ENCODE data around the gene SYNE4. TPM values are rescaled to one million over a fixed set of nuclear protein-coding genes. Genes with fewer than 3 reads are reported as not detected.
A peak's percentile ranks its signal among the peaks of the same experiment; 100 is the strongest.

The SYNE4 gene
- total RNA-seq, 4 donors from 2014 or later: 1.2 to 9.0 (median 2.9) TPM; not detected in 1

- Histone ChIP-seq H3K4me3 (no peak overlapping the region), H3K36me3 (peaks cover 0 to 6% (median 0%) of the 10 kb centered on the region in 4 donors), H3K27ac (peak overlapping the region in 2 of 4 donors; percentile 39 to 48), H3K27me3 (no peaks in the 10 kb centered on the region), H3K4me1 (peaks cover 0 to 20% (median 6%) of the 10 kb centered on the region in 4 donors), H3K9me3 (no peaks in the 10 kb centered on the region)
- in situ Hi-C loops (cut with MboI; ENCODE audit: low pct_ligation_motif_present in 1 of 4, low pct_unique_long_range_greater_than_20kb in 1 of 4, low sequenced_read_pairs in 3 of 4): no loop called here
- WGBS, 2 donors (ENCODE audit: low coverage in 1 of 2): 73 to 83% methylated on average over 5 to 6 of the region's 6 CpGs
- no peak for DNase-seq
- no peak for TF ChIP-seq POLR2A (IDR thresholded peaks at IDR 0.05)
- TF ChIP-seq, protein P1, sequence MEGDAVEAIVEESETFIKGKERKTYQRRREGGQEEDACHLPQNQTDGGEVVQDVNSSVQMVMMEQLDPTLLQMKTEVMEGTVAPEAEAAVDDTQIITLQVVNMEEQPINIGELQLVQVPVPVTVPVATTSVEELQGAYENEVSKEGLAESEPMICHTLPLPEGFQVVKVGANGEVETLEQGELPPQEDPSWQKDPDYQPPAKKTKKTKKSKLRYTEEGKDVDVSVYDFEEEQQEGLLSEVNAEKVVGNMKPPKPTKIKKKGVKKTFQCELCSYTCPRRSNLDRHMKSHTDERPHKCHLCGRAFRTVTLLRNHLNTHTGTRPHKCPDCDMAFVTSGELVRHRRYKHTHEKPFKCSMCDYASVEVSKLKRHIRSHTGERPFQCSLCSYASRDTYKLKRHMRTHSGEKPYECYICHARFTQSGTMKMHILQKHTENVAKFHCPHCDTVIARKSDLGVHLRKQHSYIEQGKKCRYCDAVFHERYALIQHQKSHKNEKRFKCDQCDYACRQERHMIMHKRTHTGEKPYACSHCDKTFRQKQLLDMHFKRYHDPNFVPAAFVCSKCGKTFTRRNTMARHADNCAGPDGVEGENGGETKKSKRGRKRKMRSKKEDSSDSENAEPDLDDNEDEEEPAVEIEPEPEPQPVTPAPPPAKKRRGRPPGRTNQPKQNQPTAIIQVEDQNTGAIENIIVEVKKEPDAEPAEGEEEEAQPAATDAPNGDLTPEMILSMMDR (IDR thresholded peaks at IDR 0.05): no peak
- no peak for TF ChIP-seq EP300 (IDR thresholded peaks at IDR 0.05; ENCODE audit: low read depth)
- TF ChIP-seq POLR2AphosphoS5 (IDR thresholded peaks at IDR 0.05): no peak
- intact Hi-C loops (cut with DNase I; ENCODE audit: low total_unique reads): no loop called here
Observed at GRCh38 chr19:36040495-36040894, 31.9 kb upstream of the SYNE4 start.

DNA sequence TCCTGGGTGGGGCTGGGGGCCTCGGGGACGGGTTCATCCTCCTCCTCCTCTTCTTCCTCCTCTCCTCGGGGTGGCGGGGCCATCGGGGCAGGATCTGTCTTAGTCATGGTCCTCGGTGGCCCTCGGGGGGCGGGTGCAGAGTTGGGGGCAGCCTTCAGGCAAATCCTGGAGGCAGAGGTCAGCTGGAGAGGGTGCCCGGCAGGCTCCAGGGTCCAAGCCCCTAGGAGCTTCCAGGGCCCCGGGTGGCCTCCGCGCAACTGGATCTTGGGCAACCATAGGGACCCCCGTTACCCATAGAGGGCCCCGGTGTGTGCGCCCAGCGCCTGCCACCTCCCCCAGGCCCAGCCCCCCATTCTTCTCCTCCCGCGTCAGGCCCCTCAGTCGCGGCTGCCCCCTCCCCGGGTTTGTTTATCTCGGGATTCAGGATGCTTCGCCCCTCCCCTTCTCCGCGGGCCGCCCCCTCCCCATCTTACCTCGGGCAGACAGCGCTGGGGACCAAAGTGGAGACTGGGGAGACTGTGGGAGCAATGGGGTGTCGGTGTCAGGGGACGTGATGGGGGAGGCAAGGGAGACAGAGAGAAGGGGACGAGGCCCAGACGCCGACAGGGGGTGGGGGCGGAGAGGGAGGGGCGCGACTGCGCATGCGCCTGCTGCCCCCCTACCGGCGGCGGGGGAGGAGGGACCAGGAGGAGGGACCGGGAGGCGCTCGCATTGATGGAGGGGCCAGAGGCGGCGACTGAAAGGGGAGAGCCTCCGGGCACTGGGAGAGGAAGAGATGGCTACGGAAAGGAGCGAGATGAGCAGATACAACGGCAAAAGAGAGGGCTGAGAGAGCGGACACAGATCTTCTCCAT is 23.9 kb upstream of the SYNE4 start, which contains the start of gene CLIP3:
Gene CLIP3, minus strand, starts transcription at position 623 of the 854 bp plus-strand sequence. Its CDS starts 516 bp downstream, at position 107.
- DNase-seq: peak; percentile 45
- H3K4me1 ChIP-seq: peaks cover 0 to 12% (median 3%) of the 10 kb centered on the region in 4 donors
- H3K9me3 ChIP-seq: no peaks in the 10 kb centered on the region
- H3K36me3 ChIP-seq: no peaks in the 10 kb centered on the region
- intact Hi-C loops (cut with DNase I; ENCODE audit: low total_unique reads): no loop called here
- H3K27ac ChIP-seq: peak within 1 kb of the TSS; percentile 37 to 81 (median 65)
- H3K4me3 ChIP-seq: peak within 1 kb of the TSS; percentile 36 to 65 (median 40)
- TF ChIP-seq POLR2A (IDR thresholded peaks at IDR 0.05) (no peak), EP300 (IDR thresholded peaks at IDR 0.05; ENCODE audit: low read depth) (no peak), POLR2AphosphoS5 (IDR thresholded peaks at IDR 0.05) (peak in 1 of 3 donors; percentile 20)
- TF ChIP-seq, protein P1 (IDR thresholded peaks at IDR 0.05): peak in 1 of 5 experiments; percentile 24
- no peaks in the 10 kb centered on the region for H3K27me3 ChIP-seq
- WGBS, 2 donors (ENCODE audit: low coverage in 1 of 2): 20 to 55% methylated on average over 1 to 41 of the region's 51 CpGs
- in situ Hi-C loops (cut with MboI; ENCODE audit: low pct_ligation_motif_present in 1 of 4, low pct_unique_long_range_greater_than_20kb in 1 of 4, low sequenced_read_pairs in 3 of 4): no loop called here

- peak overlapping the region in 1 of 4 donors; percentile 78 for H3K27ac ChIP-seq
- in situ Hi-C loops (cut with MboI; ENCODE audit: low pct_ligation_motif_present in 1 of 4, low pct_unique_long_range_greater_than_20kb in 1 of 4, low sequenced_read_pairs in 3 of 4): no loop called here
Observed at GRCh38 chr19:36031308-36031707, 22.7 kb upstream of the SYNE4 start.

More at GRCh38 chr19:36031308-36031707, 22.7 kb upstream of the SYNE4 start:
- Histone ChIP-seq H3K4me1 (peaks cover 0 to 12% (median 3%) of the 10 kb centered on the region in 4 donors), H3K4me3 (no peak overlapping the region), H3K27me3 (no peaks in the 10 kb centered on the region), H3K36me3 (no peaks in the 10 kb centered on the region), H3K9me3 (no peaks in the 10 kb centered on the region)
- TF ChIP-seq EP300 (IDR thresholded peaks at IDR 0.05; ENCODE audit: low read depth) (no peak), POLR2AphosphoS5 (IDR thresholded peaks at IDR 0.05) (no peak), POLR2A (IDR thresholded peaks at IDR 0.05) (no peak)
- TF ChIP-seq, protein P1 (IDR thresholded peaks at IDR 0.05): no peak
- DNase-seq: no peak
- intact Hi-C loops (cut with DNase I; ENCODE audit: low total_unique reads): no loop called here
- 85 to 90% methylated on average over 4 to 6 of the region's 6 CpGs for WGBS, 2 donors (ENCODE audit: low coverage in 1 of 2)
